K562 (cell line): ENCODE data around the gene PTK7. TPM values are rescaled to one million over a fixed set of nuclear protein-coding genes. Genes with fewer than 3 reads are reported as not detected.

Source experiments
- ARID2 ChIP-seq: fragments of 450-650 bp; IDR thresholded peaks from 2 replicates; pipeline ENCODE4 v1.6.1; 2017; ENCODE audit warnings: antibody characterized with exemption, mild to moderate bottlenecking
- DNMT1 ChIP-seq: fragments of 450-650 bp; IDR thresholded peaks from 2 replicates; pipeline ENCODE4 v1.6.1; 2016; ENCODE audit warnings: antibody characterized with exemption, mild to moderate bottlenecking
- E2F6 ChIP-seq, 2 experiments: IDR thresholded peaks; 2 replicates each; pipeline ENCODE4 v1.6.1; 2011; ENCODE audit warnings: borderline replicate concordance in 1 of 2, control low read depth in 1 of 2, low read depth in 1 of 2, low read length in 1 of 2, mild to moderate bottlenecking in 1 of 2, mixed read lengths in 1 of 2, moderate library complexity in 1 of 2; ENCODE audit not compliant: insufficient read depth in 1 of 2, insufficient read length in 1 of 2, poor library complexity in 1 of 2, severe bottlenecking in 1 of 2; ENCODE audit errors: extremely low read depth in 1 of 2
- GTF2E2 ChIP-seq: fragments of 200-800 bp; sonication (Bioruptor generic); IDR thresholded peaks from 2 replicates; pipeline ENCODE4 v1.6.1; 2016; ENCODE audit warnings: missing genetic modification characterization, missing compliant biosample characterization
- HBP1 ChIP-seq: fragments of 450-650 bp; formaldehyde crosslinking; IDR thresholded peaks from 2 replicates; pipeline ENCODE4 v1.4.0; 2022; ENCODE audit warnings: missing genetic modification characterization
- HDAC8 ChIP-seq: fragments of 450-650 bp; IDR thresholded peaks from 2 replicates; pipeline ENCODE4 v1.6.1; 2016; ENCODE audit warnings: mild to moderate bottlenecking, missing genetic modification characterization, moderate library complexity, missing compliant biosample characterization
- HSF4 ChIP-seq: fragments of 250-450 bp; sonication (Bioruptor Pico); IDR thresholded peaks from 2 replicates; pipeline ENCODE4 v2.1.2; 2022; ENCODE audit warnings: mild to moderate bottlenecking, moderate library complexity, borderline replicate concordance
- MEIS2 ChIP-seq: fragments of 450-650 bp; IDR thresholded peaks from 2 replicates; pipeline ENCODE4 v1.6.1; 2014; ENCODE audit warnings: mild to moderate bottlenecking; ENCODE audit not compliant: partially characterized antibody
- NFRKB ChIP-seq: fragments of 450-650 bp; IDR thresholded peaks from 2 replicates; pipeline ENCODE4 v1.6.1; 2016; ENCODE audit warnings: low read depth
- PHF8 ChIP-seq: fragments of 200-600 bp; sonication (generic); IDR thresholded peaks from 2 replicates; pipeline ENCODE4 v1.6.1; 2012; ENCODE audit warnings: mixed run types, mild to moderate bottlenecking, inconsistent platforms, low read length, moderate library complexity, borderline replicate concordance
- PPARD ChIP-seq: fragments of 250-450 bp; sonication (Bioruptor Pico); IDR thresholded peaks from 2 replicates; pipeline ENCODE4 v1.8.0; 2022; ENCODE audit warnings: inconsistent platforms, mild to moderate bottlenecking, moderate library complexity
- RAD21 ChIP-seq, 2 experiments: fragments of 250-450 bp in 1 of 2; fragments of 450-650 bp in 1 of 2; sonication (Bioruptor Pico) in 1 of 2; formaldehyde crosslinking in 1 of 2; IDR thresholded peaks in 1 of 2; conservative IDR thresholded peaks in 1 of 2; 2 replicates each; pipeline versions ENCODE4 v1.4.0 to v1.8.0; 2020 to 2022; ENCODE audit warnings: mild to moderate bottlenecking in 2 of 2, moderate library complexity in 1 of 2
- RHOXF2B ChIP-seq: fragments of 250-450 bp; sonication (Bioruptor Pico); conservative IDR thresholded peaks from 2 replicates; pipeline ENCODE4 v1.5.1; 2021
- SMARCA4 ChIP-seq: fragments of 450-650 bp; IDR thresholded peaks from 2 replicates; pipeline ENCODE4 v1.6.1; 2016
- TFAP4 ChIP-seq: sonication (generic); formaldehyde crosslinking; IDR thresholded peaks from 2 replicates; pipeline ENCODE4 v1.8.0; 2022; ENCODE audit warnings: missing genetic modification reagents, mild to moderate bottlenecking, moderate library complexity, borderline replicate concordance
- THRB ChIP-seq: fragments of 450-650 bp; formaldehyde crosslinking; conservative IDR thresholded peaks from 2 replicates; pipeline ENCODE4 v1.4.0; 2022; ENCODE audit warnings: mild to moderate bottlenecking, missing genetic modification characterization
- ZBTB33 ChIP-seq: sonication (generic); formaldehyde crosslinking; IDR thresholded peaks from 2 replicates; pipeline ENCODE4 v1.8.1; 2023; ENCODE audit warnings: mild to moderate bottlenecking, missing genetic modification reagents
- ZKSCAN1 ChIP-seq: fragments of 150-350 bp; IDR thresholded peaks from 2 replicates; pipeline ENCODE4 v1.6.1; 2016; ENCODE audit warnings: low read depth, low read length
- ZKSCAN8 ChIP-seq: fragments of 200-800 bp; sonication (Bioruptor generic); IDR thresholded peaks from 2 replicates; pipeline ENCODE4 v1.6.1; 2016; ENCODE audit warnings: missing genetic modification characterization, missing compliant biosample characterization
- ZNF511 ChIP-seq: sonication (generic); formaldehyde crosslinking; IDR thresholded peaks from 2 replicates; pipeline ENCODE4 v1.8.0; 2022; ENCODE audit warnings: mild to moderate bottlenecking, missing genetic modification reagents
- polyA plus RNA-seq, 8 experiments: library from polyadenylated mRNA; depleted of rRNA in 4 of 8; stranded (reverse) in 5 of 8; unstranded in 3 of 8; fragments of >200 nt; fragmentation: Nextera tagmentation in 2 of 8; fragmentation: Illumina TruSeq in 1 of 8; extraction: Ambion mirVana in 2 of 8; extraction: Trizol in 1 of 8; gene quantifications; 2 replicates each; pipeline versions ENCODE4 v1.2.1 to v1.2.3, GENCODE V29; 2011 to 2014; ENCODE audit warnings: inconsistent platforms in 1 of 8, missing spikeins in 1 of 8
- total RNA-seq, 7 experiments: library from RNA; depleted of rRNA in 6 of 7; stranded (reverse); fragments of >200 nt in 6 of 7; fragmentation: Illumina TruSeq in 2 of 7; extraction: Trizol in 2 of 7; gene quantifications; 2 replicates each; pipeline versions ENCODE4 v1.2.1 to v1.2.3, GENCODE V29; 2011 to 2021; ENCODE audit warnings: low replicate concordance in 1 of 7

Gene PTK7
- total and polyA plus RNA-seq, 9 of the 15 experiments (the other 6 are each of a cell fraction or from before 2014, with no cell fraction given), result 0.20 to 6.8 (median 4.2) TPM

GRCh38 chr6:43170417-43170930 is 94.4 kb downstream of the PTK7 start (continued):
- TF ChIP-seq ZKSCAN1 (no peak), GTF2E2 (peak; percentile 44; the same call in 1 of the 2 replicates), E2F6 (IDR thresholded peaks at IDR 0.05; ENCODE audit: borderline replicate concordance in 1 of 2, extremely low read depth in 1 of 2, insufficient read depth in 1 of 2, insufficient read length in 1 of 2, low read depth in 1 of 2, low read length in 1 of 2, poor library complexity in 1 of 2, severe bottlenecking in 1 of 2) (peak; percentile 80 to 83), SMARCA4 (peak; percentile 64; the same call in 1 of the 2 replicates), PHF8 (peak; percentile 12; the same call in 1 of the 2 replicates), NFRKB (peak; percentile 71; the same call in 1 of the 2 replicates), MEIS2 (no peak), TFAP4 (CRISPR knock-in tag) (0 out of 2 replicates have a peak, but pooled peaks have one; percentile 10), PPARD (no peak), ARID2 (peak; percentile 31; the same call in 1 of the 2 replicates), HBP1 (peak; percentile 80), RHOXF2B (CRISPR knock-in tag) (0 out of 2 replicates have a peak, but pooled peaks have one; percentile 14), HSF4 (CRISPR knock-in tag) (no peak), ZKSCAN8 (no peak), ZNF511 (0 out of 2 replicates have a peak, but pooled peaks have one; percentile 3), THRB (CRISPR knock-in tag) (peak; percentile 51; the same call in 1 of the 2 replicates), DNMT1 (0 out of 2 replicates have a peak, but pooled peaks have one; percentile 61), HDAC8 (peak; percentile 24; the same call in 1 of the 2 replicates), RAD21 (CRISPR knock-in tag; conservative IDR thresholded peaks at IDR 0.05 in 1 of 2, IDR thresholded peaks at IDR 0.05 in 1 of 2) (no peak), ZBTB33 (0 out of 2 replicates have a peak, but pooled peaks have one; percentile 1)
